Measurements from ENCODE around the gene PADI2.

The PADI2 gene

GRCh38 chr1:17139637-17140036 lies 20.4 kb upstream of the PADI2 start:
- no peak for DNase-seq

GRCh38 chr1:17137441-17137840 lies 18.2 kb upstream of the PADI2 start:
- no peak for DNase-seq

- DNase-seq: no peak
Observed at GRCh38 chr1:17136936-17137335, 17.7 kb upstream of the PADI2 start.

- DNase-seq: no peak
Observed at GRCh38 chr1:17136145-17136544, 16.9 kb upstream of the PADI2 start.

- DNase-seq: no peak
Observed at GRCh38 chr1:17135530-17135929, 16.3 kb upstream of the PADI2 start.

GRCh38 chr1:17134724-17135123 lies 15.5 kb upstream of the PADI2 start:
- DNase-seq: no peak

- no peak for DNase-seq
Observed at GRCh38 chr1:17134034-17134433, 14.8 kb upstream of the PADI2 start.

- no peak for DNase-seq
Observed at GRCh38 chr1:17130138-17130635, 10.9 kb upstream of the PADI2 start.

GRCh38 chr1:17128361-17128760 lies 9.1 kb upstream of the PADI2 start:
- no peak for DNase-seq

GRCh38 chr1:17125756-17126237 lies 6.5 kb upstream of the PADI2 start:
- DNase-seq: peak; percentile 68

- DNase-seq: no peak
Observed at GRCh38 chr1:17123196-17124045, 4.2 kb upstream of the PADI2 start.

- no peak for DNase-seq
Observed at GRCh38 chr1:17122521-17123164, 3.4 kb upstream of the PADI2 start.

- no peak for DNase-seq
Observed at GRCh38 chr1:17121881-17122280, 2.6 kb upstream of the PADI2 start.

GRCh38 chr1:17120962-17121837 lies 1.9 kb upstream of the PADI2 start:
- DNase-seq: no peak

GRCh38 chr1:17120481-17120877 lies 1.2 kb upstream of the PADI2 start:
- DNase-seq: no peak

GRCh38 chr1:17119773-17120480 lies 676 bp upstream of the PADI2 start:
- DNase-seq: no peak

- no peak for DNase-seq
Observed at GRCh38 chr1:17118706-17119075, 560 bp downstream of the PADI2 start.

GRCh38 chr1:17118268-17118667 lies 983 bp downstream of the PADI2 start:
- DNase-seq: no peak

GRCh38 chr1:17117451-17118265 lies 1.6 kb downstream of the PADI2 start:
- no peak for DNase-seq

GRCh38 chr1:17116643-17117042 lies 2.6 kb downstream of the PADI2 start:
- DNase-seq: no peak

GRCh38 chr1:17113963-17114362 lies 5.3 kb downstream of the PADI2 start:
- DNase-seq: no peak
